Progenitor cell of endocrine pancreas (in vitro differentiated cells): Measurements from ENCODE around the gene ABCD1. TPM values are rescaled to one million over a fixed set of nuclear protein-coding genes. Genes with fewer than 3 reads are reported as not detected.

ENCODE experiments used
- DNase-seq: peaks from one replicate; pipeline ENCODE4 v3.0.0; 2021; ENCODE audit warnings: low spot score; ENCODE audit not compliant: unreplicated experiment
- H3K27ac Mint-ChIP-seq: 2 replicates; pipeline ENCODE4 v1.8.0; 2021; ENCODE audit warnings: mild to moderate bottlenecking, moderate library complexity, mixed read lengths
- H3K27me3 Mint-ChIP-seq: 2 replicates; pipeline ENCODE4 v1.8.0; 2021; ENCODE audit warnings: mixed read lengths
- H3K36me3 Mint-ChIP-seq: 2 replicates; pipeline ENCODE4 v1.8.0; 2022; ENCODE audit warnings: mixed read lengths; ENCODE audit not compliant: insufficient read depth
- H3K4me1 Mint-ChIP-seq: 2 replicates; pipeline ENCODE4 v1.8.0; 2021; ENCODE audit warnings: low read depth, mixed read lengths
- H3K4me3 Mint-ChIP-seq: 2 replicates; pipeline ENCODE4 v1.8.0; 2021; ENCODE audit warnings: low read depth, mild to moderate bottlenecking, moderate library complexity, mixed read lengths
- H3K9me3 Mint-ChIP-seq: 2 replicates; pipeline ENCODE4 v1.8.0; 2021; ENCODE audit warnings: low read depth, mixed read lengths
- CTCF ChIP-seq: fragments of 200-600 bp; sonication (generic); IDR thresholded peaks from one replicate; pipeline ENCODE4 v1.5.0; 2021; ENCODE audit warnings: antibody characterized with exemption, mild to moderate bottlenecking; ENCODE audit not compliant: unreplicated experiment
- total RNA-seq: library from RNA; stranded (reverse); gene quantifications from 2 replicates; pipeline ENCODE4 v1.2.1, GENCODE V29; 2021

The ABCD1 gene
- total RNA-seq, 1 donor from 2014 or later = 15.2 TPM

- Mint-ChIP-seq H3K4me1 (peaks cover 5% of the 10 kb centered on the region), H3K36me3 (no peaks in the 10 kb centered on the region), H3K9me3 (peaks cover 8% of the 10 kb centered on the region), H3K4me3 (no peak overlapping the region), H3K27ac (no peak overlapping the region), H3K27me3 (no peaks in the 10 kb centered on the region)
- TF ChIP-seq CTCF = no peak
- DNase-seq = no peak
Observed at GRCh38 chrX:153685751-153686696, 38.6 kb upstream of the ABCD1 start.

- H3K9me3 Mint-ChIP-seq = peaks cover 8% of the 10 kb centered on the region
- H3K4me1 Mint-ChIP-seq = peaks cover 5% of the 10 kb centered on the region
- peak overlapping the region; percentile 37 for H3K27ac Mint-ChIP-seq
- TF ChIP-seq CTCF = no peak
- no peak overlapping the region for H3K4me3 Mint-ChIP-seq
- no peaks in the 10 kb centered on the region for H3K27me3 Mint-ChIP-seq
- no peak for DNase-seq
- H3K36me3 Mint-ChIP-seq = no peaks in the 10 kb centered on the region
Observed at GRCh38 chrX:153686711-153687110, 37.9 kb upstream of the ABCD1 start.

GRCh38 chrX:153687121-153688039, 37.3 kb upstream of the ABCD1 start, which contains the start of gene SLC6A8:
TSS of gene SLC6A8 (plus strand) at chrX:153687926. CDS start at chrX:153688575, 649 bp downstream.
- Mint-ChIP-seq H3K9me3 (peaks cover 8% of the 10 kb centered on the region), H3K4me3 (peak within 1 kb of the TSS; percentile 61), H3K36me3 (no peaks in the 10 kb centered on the region), H3K27me3 (no peaks in the 10 kb centered on the region), H3K27ac (peak within 1 kb of the TSS; percentile 37), H3K4me1 (peaks cover 5% of the 10 kb centered on the region)
- TF ChIP-seq CTCF = peak; percentile 62
- peak; percentile 44 for DNase-seq

GRCh38 chrX:153688071-153688470, 36.6 kb upstream of the ABCD1 start:
- Mint-ChIP-seq H3K27ac (no peak overlapping the region), H3K4me3 (no peak overlapping the region), H3K27me3 (no peaks in the 10 kb centered on the region), H3K4me1 (peaks cover 5% of the 10 kb centered on the region), H3K36me3 (no peaks in the 10 kb centered on the region), H3K9me3 (peaks cover 3% of the 10 kb centered on the region)
- no peak for DNase-seq
- TF ChIP-seq CTCF = no peak

GRCh38 chrX:153688506-153688905, 36.1 kb upstream of the ABCD1 start:
- Mint-ChIP-seq H3K4me1 (peaks cover 5% of the 10 kb centered on the region), H3K36me3 (no peaks in the 10 kb centered on the region), H3K4me3 (no peak overlapping the region), H3K27ac (no peak overlapping the region), H3K9me3 (peaks cover 3% of the 10 kb centered on the region), H3K27me3 (no peaks in the 10 kb centered on the region)
- no peak for TF ChIP-seq CTCF
- no peak for DNase-seq
